HUES64 (cell line): ENCODE measurements around the gene VWA5B1.
"Not testable (repeated sequence)": the region's sequence is repeated elsewhere in the genome, so short reads cannot be mapped to it uniquely, and the experiment has no call there.

ENCODE experiments used
- H3K27ac ChIP-seq: 2 replicates; pipeline ENCODE4 v1.7.0; 2013; ENCODE audit warnings: low read depth, low read length, inconsistent platforms
- H3K27me3 ChIP-seq: 2 replicates; pipeline ENCODE4 v1.6.1; 2013; ENCODE audit warnings: mild to moderate bottlenecking, low read length; ENCODE audit not compliant: insufficient read depth
- H3K36me3 ChIP-seq: 2 replicates; pipeline ENCODE4 v1.6.1; 2013; ENCODE audit warnings: mild to moderate bottlenecking, low read length; ENCODE audit not compliant: insufficient read depth
- H3K4me1 ChIP-seq: 2 replicates; pipeline ENCODE4 v1.6.1; 2013; ENCODE audit warnings: mild to moderate bottlenecking, low read length, moderate library complexity; ENCODE audit not compliant: insufficient read depth
- H3K4me3 ChIP-seq: 2 replicates; pipeline ENCODE4 v1.5.1; 2013; ENCODE audit warnings: mild to moderate bottlenecking, low read length, moderate library complexity
- H3K9ac ChIP-seq: 2 replicates; pipeline ENCODE4 v1.6.1; 2013; ENCODE audit warnings: mild to moderate bottlenecking, low read depth, low read length
- H3K9me3 ChIP-seq: 2 replicates; pipeline ENCODE4 v1.6.1; 2013; ENCODE audit warnings: low read depth, low read length; ENCODE audit not compliant: insufficient read depth
- WGBS: fragments of 150-250, 120-280 bp; methylation state at CpG from one replicate; pipeline ENCODE4 v1.1.7; 2013; ENCODE audit warnings: missing lambda C conversion rate; 5-methylcytosine and 5-hydroxymethylcytosine counted together

VWA5B1 gene

GRCh38 chr1:20266141-20266540 lies 24.5 kb upstream of the VWA5B1 start:
- H3K27me3 ChIP-seq: no peaks in the 10 kb centered on the region
- H3K27ac ChIP-seq: no peak overlapping the region
- H3K4me1 ChIP-seq: no peaks in the 10 kb centered on the region
- no peak overlapping the region for H3K4me3 ChIP-seq
- no peak overlapping the region for H3K9ac ChIP-seq
- no peaks in the 10 kb centered on the region for H3K9me3 ChIP-seq
- no peaks in the 10 kb centered on the region for H3K36me3 ChIP-seq
- 84% methylated on average over 8 of the region's 8 CpGs for WGBS

- Histone ChIP-seq H3K4me3 (no peak overlapping the region), H3K4me1 (no peaks in the 10 kb centered on the region), H3K36me3 (no peaks in the 10 kb centered on the region), H3K9me3 (no peaks in the 10 kb centered on the region), H3K27me3 (no peaks in the 10 kb centered on the region), H3K27ac (no peak overlapping the region), H3K9ac (no peak overlapping the region)
- WGBS: 85% methylated on average over 6 of the region's 6 CpGs
These were observed 24.0 kb upstream of the VWA5B1 start for GRCh38 chr1:20266642-20267041.

- Histone ChIP-seq H3K36me3 (no peaks in the 10 kb centered on the region), H3K4me1 (no peaks in the 10 kb centered on the region), H3K4me3 (no peak overlapping the region), H3K27me3 (no peaks in the 10 kb centered on the region), H3K9ac (no peak overlapping the region), H3K27ac (no peak overlapping the region), H3K9me3 (no peaks in the 10 kb centered on the region)
- WGBS: 86% methylated on average over 11 of the region's 11 CpGs
These were observed 18.9 kb upstream of the VWA5B1 start for GRCh38 chr1:20271498-20272400.

GRCh38 chr1:20273716-20274115 lies 17.0 kb upstream of the VWA5B1 start:
- not testable (repeated sequence) for H3K9me3 ChIP-seq, H3K27me3 ChIP-seq, H3K4me1 ChIP-seq, H3K4me3 ChIP-seq, H3K36me3 ChIP-seq, H3K27ac ChIP-seq, H3K9ac ChIP-seq

GRCh38 chr1:20275319-20275925 lies 15.3 kb upstream of the VWA5B1 start:
- Histone ChIP-seq H3K4me1 (peaks cover 14% of the 10 kb centered on the region), H3K9me3 (no peaks in the 10 kb centered on the region), H3K36me3 (no peaks in the 10 kb centered on the region), H3K9ac (no peak overlapping the region), H3K27ac (no peak overlapping the region), H3K27me3 (peaks cover 2% of the 10 kb centered on the region; the same call in 1 of the 2 replicates), H3K4me3 (no peak overlapping the region)
- WGBS: 79% methylated on average over 7 of the region's 7 CpGs

- Histone ChIP-seq H3K27me3 (peaks cover 2% of the 10 kb centered on the region; the same call in 1 of the 2 replicates), H3K36me3 (no peaks in the 10 kb centered on the region), H3K9me3 (no peaks in the 10 kb centered on the region), H3K27ac (no peak overlapping the region), H3K4me1 (peaks cover 16% of the 10 kb centered on the region), H3K9ac (no peak overlapping the region), H3K4me3 (no peak overlapping the region)
- 91% methylated on average over 12 of the region's 12 CpGs for WGBS
These were observed 14.1 kb upstream of the VWA5B1 start for GRCh38 chr1:20276485-20277159.

GRCh38 chr1:20278692-20279130 lies 12.0 kb upstream of the VWA5B1 start:
- no peaks in the 10 kb centered on the region for H3K36me3 ChIP-seq
- WGBS: 16% methylated on average over 4 of the region's 4 CpGs
- H3K27ac ChIP-seq: no peak overlapping the region
- no peak overlapping the region for H3K4me3 ChIP-seq
- H3K9ac ChIP-seq: peak overlapping the region; percentile 22; the same call in 1 of the 2 replicates
- peaks cover 28% of the 10 kb centered on the region for H3K4me1 ChIP-seq
- no peaks in the 10 kb centered on the region for H3K9me3 ChIP-seq
- H3K27me3 ChIP-seq: peaks cover 2% of the 10 kb centered on the region; the same call in 1 of the 2 replicates

- Histone ChIP-seq H3K27ac (no peak overlapping the region), H3K9me3 (no peaks in the 10 kb centered on the region), H3K36me3 (no peaks in the 10 kb centered on the region), H3K27me3 (peaks cover 2% of the 10 kb centered on the region; the same call in 1 of the 2 replicates), H3K9ac (no peak overlapping the region), H3K4me1 (peaks cover 28% of the 10 kb centered on the region), H3K4me3 (no peak overlapping the region)
- 87% methylated on average over 7 of the region's 7 CpGs for WGBS
These were observed 11.2 kb upstream of the VWA5B1 start for GRCh38 chr1:20279509-20279908.

GRCh38 chr1:20280341-20280740 lies 10.3 kb upstream of the VWA5B1 start:
- Histone ChIP-seq H3K9ac (no peak overlapping the region), H3K27me3 (peaks cover 2% of the 10 kb centered on the region; the same call in 1 of the 2 replicates), H3K4me1 (peaks cover 28% of the 10 kb centered on the region)

GRCh38 chr1:20280906-20281305 lies 9.8 kb upstream of the VWA5B1 start:
- H3K4me1 ChIP-seq: peaks cover 28% of the 10 kb centered on the region
- no peak overlapping the region for H3K27ac ChIP-seq
- 96% methylated on average over 6 of the region's 6 CpGs for WGBS

More at GRCh38 chr1:20280341-20280740, 10.3 kb upstream of the VWA5B1 start:
- 80% methylated on average over 1 of the region's 1 CpG for WGBS
- Histone ChIP-seq H3K4me3 (no peak overlapping the region), H3K36me3 (no peaks in the 10 kb centered on the region), H3K9me3 (no peaks in the 10 kb centered on the region; the same call in 1 of the 2 replicates), H3K27ac (no peak overlapping the region)

GRCh38 chr1:20281801-20282200 lies 8.9 kb upstream of the VWA5B1 start:
- no peak overlapping the region for H3K4me3 ChIP-seq
- no peaks in the 10 kb centered on the region; the same call in 1 of the 2 replicates for H3K9me3 ChIP-seq
- peaks cover 28% of the 10 kb centered on the region for H3K4me1 ChIP-seq
- H3K36me3 ChIP-seq: no peaks in the 10 kb centered on the region
- no peak overlapping the region for H3K9ac ChIP-seq
- WGBS: 58% methylated on average over 2 of the region's 2 CpGs
- H3K27me3 ChIP-seq: peaks cover 2% of the 10 kb centered on the region; the same call in 1 of the 2 replicates
- H3K27ac ChIP-seq: no peak overlapping the region

More at GRCh38 chr1:20280906-20281305, 9.8 kb upstream of the VWA5B1 start:
- Histone ChIP-seq H3K27me3 (peaks cover 2% of the 10 kb centered on the region; the same call in 1 of the 2 replicates), H3K9ac (no peak overlapping the region), H3K4me3 (no peak overlapping the region), H3K9me3 (no peaks in the 10 kb centered on the region; the same call in 1 of the 2 replicates), H3K36me3 (no peaks in the 10 kb centered on the region)
